B cell (primary cell): ENCODE results near the gene GADD45A. TPM values are rescaled to one million over a fixed set of nuclear protein-coding genes. Genes with fewer than 3 reads are reported as not detected.

ENCODE experiments used
- ATAC-seq: fragments of 200-7000 bp; cut with Tn5 transposase; one replicate; pipeline ENCODE4 v1.10.0; 2021; ENCODE audit warnings: low read depth, mild to moderate bottlenecking, moderate number of reproducible peaks, moderate library complexity
- CTCF ChIA-PET: fragments of 350-600 bp; sonication (Branson Sonifier 250); formaldehyde crosslinking; loops from one replicate; lab custom pipeline; 2021; ENCODE audit warnings: antibody characterized with exemption, inconsistent platforms; lab: Charles Lee
- POLR2A ChIA-PET: fragments of 350-600 bp; sonication (Branson Sonifier 250); formaldehyde crosslinking; loops from one replicate; lab custom pipeline; 2021; ENCODE audit warnings: antibody characterized with exemption; lab: Charles Lee
- DNase-seq: peaks from one replicate; pipeline ENCODE4 v3.0.0; 2013
- H2AFZ ChIP-seq: 2 replicates; pipeline ENCODE4 v1.6.1; 2012; ENCODE audit warnings: mild to moderate bottlenecking, low read depth, low read length; ENCODE audit not compliant: insufficient read depth, poor library complexity, severe bottlenecking
- H3K27ac ChIP-seq, 2 donors: 1 replicate in 1 of 2; 2 replicates in 1 of 2; pipeline ENCODE4 v1.5.1; 2012 to 2013; ENCODE audit warnings: low read length in 2 of 2, mild to moderate bottlenecking in 2 of 2, moderate library complexity in 1 of 2
- H3K27me3 ChIP-seq, 4 experiments: fragments of 200-600 bp in 1 of 4; sonication (generic) in 1 of 4; replicated peaks in 1 of 4; 1 replicate in 2 of 4; 2 replicates in 2 of 4; pipeline versions ENCODE4 v1.6.1 to v1.7.0; 2013 to 2016; ENCODE audit warnings: low read length in 3 of 4, mild to moderate bottlenecking in 2 of 4, mixed read lengths in 1 of 4, moderate library complexity in 1 of 4; ENCODE audit not compliant: insufficient read depth in 4 of 4, control insufficient read depth in 3 of 4; ENCODE audit errors: control extremely low read depth in 1 of 4
- H3K36me3 ChIP-seq, 2 experiments: replicated peaks in 1 of 2; 1 replicate in 1 of 2; 2 replicates in 1 of 2; pipeline versions ENCODE4 v1.6.1 to v1.7.1; 2013; ENCODE audit warnings: low read length in 1 of 2; ENCODE audit not compliant: insufficient read depth in 2 of 2, control insufficient read depth in 1 of 2; ENCODE audit errors: control extremely low read depth in 1 of 2, extremely low read depth in 1 of 2
- H3K4me1 ChIP-seq, 2 donors: fragments of 200-600 bp in 1 of 2; sonication (generic) in 1 of 2; 1 replicate in 1 of 2; 2 replicates in 1 of 2; pipeline versions ENCODE4 v1.5.1 to v1.6.1; 2013 to 2017; ENCODE audit warnings: low read length in 2 of 2; ENCODE audit not compliant: control insufficient read depth in 2 of 2, insufficient read depth in 2 of 2
- H3K4me2 ChIP-seq: replicated peaks from 2 replicates; pipeline ENCODE3; 2012; ENCODE audit warnings: mild to moderate bottlenecking, low read depth, low read length; ENCODE audit not compliant: poor library complexity, severe bottlenecking
- H3K4me3 ChIP-seq, 5 experiments: fragments of 200-600 bp in 1 of 5; sonication (generic) in 1 of 5; 1 replicate in 3 of 5; 2 replicates in 2 of 5; pipeline versions ENCODE4 v1.5.1 to v1.7.0; 2011 to 2016; ENCODE audit warnings: low read length in 4 of 5, mild to moderate bottlenecking in 4 of 5, low read depth in 2 of 5, control low read depth in 1 of 5, moderate library complexity in 1 of 5; ENCODE audit not compliant: insufficient read depth in 1 of 5; ENCODE audit errors: control extremely low read depth in 1 of 5, extremely low read depth in 1 of 5
- H3K79me2 ChIP-seq: fragments of 200-600 bp; sonication (generic); one replicate; pipeline ENCODE4 v1.6.0; 2016; ENCODE audit warnings: low read length; ENCODE audit not compliant: control insufficient read depth, insufficient read depth
- H3K9ac ChIP-seq: fragments of 200-600 bp; sonication (generic); 2 replicates; pipeline ENCODE4 v1.6.1; 2017; ENCODE audit warnings: mild to moderate bottlenecking, low read length, moderate library complexity
- H3K9me3 ChIP-seq, 3 donors: one replicate each; pipeline versions ENCODE4 v1.6.1 to v1.7.1; 2013; ENCODE audit warnings: low read length in 2 of 3; ENCODE audit not compliant: control insufficient read depth in 2 of 3, insufficient read depth in 1 of 3; ENCODE audit errors: control extremely low read depth in 1 of 3
- H4K20me1 ChIP-seq: 2 replicates; pipeline ENCODE4 v1.6.0; 2012; ENCODE audit warnings: mild to moderate bottlenecking, low read length; ENCODE audit not compliant: insufficient read depth, control insufficient read depth, poor library complexity, severe bottlenecking
- H3K27ac Mint-ChIP-seq: one replicate; pipeline ENCODE4 v1.8.0; 2021; ENCODE audit warnings: mixed read lengths
- H3K27me3 Mint-ChIP-seq: one replicate; pipeline ENCODE4 v1.8.0; 2021; ENCODE audit warnings: mixed read lengths
- H3K4me1 Mint-ChIP-seq: one replicate; pipeline ENCODE4 v1.8.0; 2021; ENCODE audit warnings: mixed read lengths
- H3K4me3 Mint-ChIP-seq: one replicate; pipeline ENCODE4 v1.8.0; 2021; ENCODE audit warnings: mixed read lengths
- H3K9me3 Mint-ChIP-seq: one replicate; pipeline ENCODE4 v1.8.0; 2022; ENCODE audit warnings: mixed read lengths; ENCODE audit not compliant: insufficient read depth
- EZH2 ChIP-seq: IDR thresholded peaks from 2 replicates; pipeline ENCODE4 v1.6.1; 2012; ENCODE audit warnings: borderline replicate concordance, low read depth, mild to moderate bottlenecking, moderate library complexity, low read length; ENCODE audit not compliant: insufficient read depth, poor library complexity, severe bottlenecking
- WGBS: methylation state at CpG from one replicate; pipeline ENCODE4 v1.1.5; 2013; ENCODE audit warnings: missing lambda C conversion rate; ENCODE audit not compliant: insufficient coverage; 5-methylcytosine and 5-hydroxymethylcytosine counted together
- intact Hi-C: fragments of 100-400 bp; cut with micrococcal nuclease; formaldehyde crosslinking; loops from one replicate; pipeline ENCODE4 v1.10.0; 2022
- polyA plus RNA-seq: library from polyadenylated mRNA; depleted of rRNA; stranded (reverse); fragments of >200 nt; gene quantifications from 2 replicates; pipeline ENCODE4 v1.2.3, GENCODE V29; 2012
- total RNA-seq, 2 donors: library from RNA; stranded (reverse); fragments of 120-200 nt in 1 of 2; gene quantifications; 1 replicate in 1 of 2; 2 replicates in 1 of 2; pipeline versions ENCODE4 v1.2.3 to v1.2.4, GENCODE V29; 2013 to 2022
- TF ChIP-seq, protein P1 (sequence below): fragments of 200-600 bp; IDR thresholded peaks from one replicate; pipeline ENCODE4 v1.8.0; 2022; ENCODE audit warnings: antibody characterized with exemption, mild to moderate bottlenecking

GADD45A gene
- total and polyA plus RNA-seq, 2 donors (not counting 1 experiment from before 2014, with no cell fraction given) = 11.6 to 21.1 TPM

- no peaks in the 10 kb centered on the region for H3K27me3 Mint-ChIP-seq
Observed at GRCh38 chr1:67708606-67709005, 23.6 kb downstream of the GADD45A start.

DNA sequence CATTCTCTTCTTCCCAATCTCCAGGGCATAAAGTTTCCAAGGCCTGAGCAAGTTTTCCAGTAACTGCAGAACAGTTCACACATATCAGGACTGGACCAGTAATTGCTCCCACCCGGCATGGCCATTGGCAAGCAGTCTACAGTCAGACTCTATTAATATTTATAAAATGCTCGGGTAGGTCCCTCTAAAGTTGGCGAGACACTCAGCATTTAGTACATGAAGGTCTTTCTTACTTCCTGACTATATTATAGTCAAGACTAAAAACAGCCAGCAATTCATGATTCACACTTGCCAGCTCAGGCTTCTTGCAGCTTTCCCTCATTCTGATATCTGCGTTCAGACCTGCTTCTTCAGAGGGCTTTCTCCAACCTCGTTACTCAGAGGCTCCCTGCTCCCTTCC, 25.4 kb downstream of the GADD45A start:
- ATAC-seq = no peak
- Histone ChIP-seq H3K79me2 (no peaks in the 10 kb centered on the region), H3K4me3 (no peak overlapping the region), H3K27ac (no peak overlapping the region), H3K9ac (no peak overlapping the region), H3K27me3 (no peaks in the 10 kb centered on the region), H2AFZ (no peak overlapping the region), H3K9me3 (no peaks in the 10 kb centered on the region), H3K36me3 (no peaks in the 10 kb centered on the region), H4K20me1 (no peaks in the 10 kb centered on the region), H3K4me1 (no peaks in the 10 kb centered on the region), H3K4me2 (no peak overlapping the region)
- DNase-seq = no peak
- POLR2A ChIA-PET = no interaction called here
- Mint-ChIP-seq H3K27me3 (no peaks in the 10 kb centered on the region), H3K27ac (no peak overlapping the region), H3K4me3 (no peak overlapping the region), H3K9me3 (no peaks in the 10 kb centered on the region), H3K4me1 (peaks cover 1% of the 10 kb centered on the region)
- intact Hi-C loops = no loop called here
- CTCF ChIA-PET = no interaction called here
- TF ChIP-seq, protein P1, sequence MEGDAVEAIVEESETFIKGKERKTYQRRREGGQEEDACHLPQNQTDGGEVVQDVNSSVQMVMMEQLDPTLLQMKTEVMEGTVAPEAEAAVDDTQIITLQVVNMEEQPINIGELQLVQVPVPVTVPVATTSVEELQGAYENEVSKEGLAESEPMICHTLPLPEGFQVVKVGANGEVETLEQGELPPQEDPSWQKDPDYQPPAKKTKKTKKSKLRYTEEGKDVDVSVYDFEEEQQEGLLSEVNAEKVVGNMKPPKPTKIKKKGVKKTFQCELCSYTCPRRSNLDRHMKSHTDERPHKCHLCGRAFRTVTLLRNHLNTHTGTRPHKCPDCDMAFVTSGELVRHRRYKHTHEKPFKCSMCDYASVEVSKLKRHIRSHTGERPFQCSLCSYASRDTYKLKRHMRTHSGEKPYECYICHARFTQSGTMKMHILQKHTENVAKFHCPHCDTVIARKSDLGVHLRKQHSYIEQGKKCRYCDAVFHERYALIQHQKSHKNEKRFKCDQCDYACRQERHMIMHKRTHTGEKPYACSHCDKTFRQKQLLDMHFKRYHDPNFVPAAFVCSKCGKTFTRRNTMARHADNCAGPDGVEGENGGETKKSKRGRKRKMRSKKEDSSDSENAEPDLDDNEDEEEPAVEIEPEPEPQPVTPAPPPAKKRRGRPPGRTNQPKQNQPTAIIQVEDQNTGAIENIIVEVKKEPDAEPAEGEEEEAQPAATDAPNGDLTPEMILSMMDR = no peak
- no peak for TF ChIP-seq EZH2
- 100% methylated on average over 4 of the region's 5 CpGs for WGBS

More at GRCh38 chr1:67708606-67709005, 23.6 kb downstream of the GADD45A start:
- H3K27ac Mint-ChIP-seq = no peak overlapping the region
- H3K36me3 ChIP-seq = no peaks in the 10 kb centered on the region
- DNase-seq = no peak
- ATAC-seq = no peak
- H3K4me3 ChIP-seq = no peak overlapping the region
- no peaks in the 10 kb centered on the region for H3K9me3 Mint-ChIP-seq
- no peak overlapping the region for H3K9ac ChIP-seq
- WGBS = 98% methylated on average over 8 of the region's 8 CpGs
- H3K27ac ChIP-seq = no peak overlapping the region
- ChIA-PET CTCF (no interaction called here), POLR2A (no interaction called here)
- no peak overlapping the region for H3K4me2 ChIP-seq
- no peaks in the 10 kb centered on the region for H3K27me3 ChIP-seq
- H3K4me1 Mint-ChIP-seq = peaks cover 1% of the 10 kb centered on the region
- H2AFZ ChIP-seq = no peak overlapping the region
- no peaks in the 10 kb centered on the region for H3K4me1 ChIP-seq
- H3K4me3 Mint-ChIP-seq = no peak overlapping the region
- H4K20me1 ChIP-seq = no peaks in the 10 kb centered on the region
- TF ChIP-seq EZH2 = no peak
- TF ChIP-seq, protein P1 = no peak
- no peaks in the 10 kb centered on the region for H3K79me2 ChIP-seq
- H3K9me3 ChIP-seq = no peaks in the 10 kb centered on the region
- intact Hi-C loops = no loop called here
